IPS DF 6.9 (cell line): ENCODE data around the gene ZMIZ1.

Source experiments
- DNase-seq: peaks from one replicate; pipeline ENCODE4 v3.0.0-alpha.2; 2013; ENCODE audit warnings: low read depth, low spot score
- H3K27ac ChIP-seq: one replicate; pipeline ENCODE4 v1.5.1; 2013; ENCODE audit warnings: low read length, control low read depth
- H3K27me3 ChIP-seq: 2 replicates; pipeline ENCODE4 v1.6.1; 2013; ENCODE audit warnings: mild to moderate bottlenecking, low read length; ENCODE audit not compliant: control insufficient read depth, insufficient read depth
- H3K36me3 ChIP-seq: 2 replicates; pipeline ENCODE4 v1.6.1; 2013; ENCODE audit warnings: low read length; ENCODE audit not compliant: control insufficient read depth, insufficient read depth
- H3K4me1 ChIP-seq: 2 replicates; pipeline ENCODE4 v1.6.1; 2013; ENCODE audit warnings: low read length; ENCODE audit not compliant: control insufficient read depth, insufficient read depth
- H3K4me3 ChIP-seq: 2 replicates; pipeline ENCODE4 v1.5.1; 2013; ENCODE audit warnings: mild to moderate bottlenecking, low read length
- H3K9me3 ChIP-seq: 2 replicates; pipeline ENCODE4 v1.6.1; 2013; ENCODE audit warnings: low read length, inconsistent platforms; ENCODE audit not compliant: control insufficient read depth, insufficient read depth
- WGBS: extraction: QIAGEN DNeasy Blood & Tissue Kit; methylation state at CpG from one replicate; pipeline ENCODE4 v1.1.7; 2013; ENCODE audit warnings: mixed read lengths, missing lambda C conversion rate; ENCODE audit not compliant: insufficient read length, insufficient coverage; 5-methylcytosine and 5-hydroxymethylcytosine counted together

Gene ZMIZ1

GRCh38 chr10:79060641-79061255 is 8.0 kb upstream of the ZMIZ1 start:
- H3K4me3 ChIP-seq = no peak overlapping the region
- H3K27me3 ChIP-seq = no peaks in the 10 kb centered on the region
- no peaks in the 10 kb centered on the region for H3K36me3 ChIP-seq
- WGBS = no CpG with 5 or more reads among the region's 7 CpGs
- no peak for DNase-seq
- peaks cover 6% of the 10 kb centered on the region for H3K4me1 ChIP-seq
- no peaks in the 10 kb centered on the region for H3K9me3 ChIP-seq
- no peak overlapping the region for H3K27ac ChIP-seq

- no peaks in the 10 kb centered on the region for H3K36me3 ChIP-seq
- DNase-seq = no peak
- peaks cover 6% of the 10 kb centered on the region; the same call in 1 of the 2 replicates for H3K4me1 ChIP-seq
- no peak overlapping the region for H3K27ac ChIP-seq
- WGBS = no CpG with 5 or more reads among the region's 14 CpGs
- no peaks in the 10 kb centered on the region for H3K9me3 ChIP-seq
- no peaks in the 10 kb centered on the region for H3K27me3 ChIP-seq
- H3K4me3 ChIP-seq = no peak overlapping the region
Observed at GRCh38 chr10:79061441-79062315, 7.1 kb upstream of the ZMIZ1 start.

DNA sequence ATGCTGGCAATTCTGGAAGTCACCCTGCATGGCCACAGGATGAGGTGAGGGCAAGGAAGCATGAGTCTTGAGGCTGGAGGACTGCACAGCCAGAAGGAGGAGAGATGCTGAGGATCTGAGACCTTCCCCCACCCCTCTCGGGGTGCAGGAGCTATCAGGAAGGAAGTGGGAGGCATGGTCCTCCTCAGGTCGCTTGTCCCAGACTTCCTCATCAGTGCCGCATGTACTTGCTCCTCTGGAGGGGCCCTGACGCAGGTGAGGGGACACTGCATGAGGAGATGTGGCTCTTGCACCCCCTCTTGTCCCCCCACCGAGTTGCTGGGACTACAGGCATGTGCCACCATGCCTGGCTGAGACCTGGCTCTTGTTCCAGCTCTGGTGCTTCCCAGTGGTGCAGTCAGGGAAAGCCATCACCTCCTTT is 5.7 kb upstream of the ZMIZ1 start:
- H3K36me3 ChIP-seq = no peaks in the 10 kb centered on the region
- no peak overlapping the region for H3K4me3 ChIP-seq
- no peaks in the 10 kb centered on the region for H3K9me3 ChIP-seq
- no peaks in the 10 kb centered on the region; the same call in 1 of the 2 replicates for H3K27me3 ChIP-seq
- peaks cover 6% of the 10 kb centered on the region; the same call in 1 of the 2 replicates for H3K4me1 ChIP-seq
- no peak overlapping the region for H3K27ac ChIP-seq
- DNase-seq = no peak
- no CpG with 5 or more reads among the region's 5 CpGs for WGBS

DNA sequence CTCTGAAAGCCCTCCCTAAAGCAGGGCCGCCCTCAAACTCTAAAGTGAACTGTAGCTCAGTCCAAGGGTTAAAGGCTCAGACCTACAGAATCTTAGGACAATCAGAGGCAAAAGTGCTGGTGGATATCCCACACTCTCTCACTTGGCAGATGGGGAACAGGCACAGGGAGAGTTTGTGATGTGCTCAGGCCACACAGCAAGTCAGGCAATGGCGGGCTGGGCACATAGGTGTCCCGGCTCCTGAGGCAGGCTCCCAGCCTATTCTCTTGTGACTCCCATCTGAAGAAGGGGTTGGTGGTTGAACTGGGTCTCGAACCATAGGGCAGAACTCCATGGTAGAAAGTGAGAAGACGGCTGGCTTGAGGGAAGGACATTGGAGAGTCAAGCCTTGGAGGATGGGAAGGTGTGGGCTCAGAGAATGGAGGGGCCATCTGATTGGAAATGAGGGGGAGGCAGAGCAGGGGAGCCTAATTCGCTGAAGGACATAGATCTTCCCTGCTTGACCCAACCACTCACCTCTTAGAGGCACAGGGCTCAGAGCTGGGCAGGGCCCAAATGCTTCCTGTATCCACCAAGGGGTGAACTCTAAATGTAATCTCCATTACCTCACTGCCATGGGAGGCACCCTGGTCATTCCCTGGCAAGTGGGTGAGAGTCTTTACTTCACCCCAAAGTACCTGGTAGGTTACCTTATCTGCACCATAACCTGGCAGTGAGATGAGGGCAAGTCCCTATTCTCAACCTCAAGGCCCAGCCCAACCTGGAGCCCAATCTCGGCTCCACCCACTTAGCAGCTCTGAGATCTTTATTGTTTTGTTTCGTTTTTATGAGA is 4.9 kb upstream of the ZMIZ1 start:
- Histone ChIP-seq H3K27me3 (no peaks in the 10 kb centered on the region; the same call in 1 of the 2 replicates), H3K9me3 (no peaks in the 10 kb centered on the region), H3K36me3 (no peaks in the 10 kb centered on the region), H3K4me3 (no peak overlapping the region), H3K27ac (no peak overlapping the region), H3K4me1 (peaks cover 6% of the 10 kb centered on the region; the same call in 1 of the 2 replicates)
- WGBS = no CpG with 5 or more reads among the region's 8 CpGs
- no peak for DNase-seq

DNA sequence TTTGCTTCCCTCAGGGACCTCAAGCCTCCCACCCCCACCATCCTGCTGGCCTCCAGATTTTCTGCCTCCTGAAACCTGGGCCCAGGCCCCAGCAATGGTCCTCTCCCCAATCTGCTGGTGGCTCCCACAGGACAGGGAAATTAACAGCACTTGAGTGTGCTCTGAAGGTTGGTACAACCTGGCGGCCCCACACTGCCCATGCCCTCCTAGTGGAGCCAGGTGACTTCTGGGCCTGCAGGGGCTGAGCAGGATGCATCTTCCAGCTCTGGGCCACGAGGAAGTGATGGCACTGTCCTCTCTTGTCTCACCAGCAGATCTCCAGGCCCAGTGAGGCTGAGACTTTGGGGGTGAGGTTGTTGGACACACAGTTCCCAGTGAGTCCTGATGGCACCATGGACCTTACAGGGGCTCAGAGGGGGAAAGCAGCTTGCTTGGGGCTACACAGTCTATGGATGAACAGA is 3.6 kb upstream of the ZMIZ1 start:
- Histone ChIP-seq H3K4me3 (no peak overlapping the region), H3K9me3 (no peaks in the 10 kb centered on the region), H3K27me3 (no peaks in the 10 kb centered on the region; the same call in 1 of the 2 replicates), H3K27ac (no peak overlapping the region), H3K4me1 (peaks cover 6% of the 10 kb centered on the region; the same call in 1 of the 2 replicates), H3K36me3 (no peaks in the 10 kb centered on the region)
- WGBS = no CpG with 5 or more reads among the region's 2 CpGs
- DNase-seq = no peak

DNA sequence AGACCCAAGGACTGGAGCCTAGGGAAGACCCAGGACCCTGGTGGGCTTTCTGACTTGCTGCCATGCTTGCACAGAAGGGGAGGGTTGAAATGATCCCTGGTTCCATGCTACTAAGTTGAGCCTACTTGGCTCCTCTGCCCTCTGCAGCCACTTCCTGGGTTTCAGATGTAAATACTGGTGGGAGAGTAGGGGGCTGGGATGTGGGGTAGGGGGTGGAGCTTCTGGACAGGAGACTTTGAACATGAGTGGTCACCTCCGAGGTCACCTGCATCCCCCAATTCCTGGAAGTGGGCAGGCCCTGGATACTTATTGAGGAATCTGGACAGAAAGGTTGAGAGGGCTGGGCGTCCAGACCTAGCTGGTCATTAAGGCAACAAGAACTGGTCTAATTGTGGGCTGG is 2.9 kb upstream of the ZMIZ1 start:
- no peak for DNase-seq
- no peak overlapping the region for H3K4me3 ChIP-seq
- no peaks in the 10 kb centered on the region for H3K9me3 ChIP-seq
- H3K4me1 ChIP-seq = peaks cover 6% of the 10 kb centered on the region; the same call in 1 of the 2 replicates
- H3K27me3 ChIP-seq = no peaks in the 10 kb centered on the region; the same call in 1 of the 2 replicates
- no peak overlapping the region for H3K27ac ChIP-seq
- WGBS = no CpG with 5 or more reads among the region's 2 CpGs
- H3K36me3 ChIP-seq = no peaks in the 10 kb centered on the region

DNA sequence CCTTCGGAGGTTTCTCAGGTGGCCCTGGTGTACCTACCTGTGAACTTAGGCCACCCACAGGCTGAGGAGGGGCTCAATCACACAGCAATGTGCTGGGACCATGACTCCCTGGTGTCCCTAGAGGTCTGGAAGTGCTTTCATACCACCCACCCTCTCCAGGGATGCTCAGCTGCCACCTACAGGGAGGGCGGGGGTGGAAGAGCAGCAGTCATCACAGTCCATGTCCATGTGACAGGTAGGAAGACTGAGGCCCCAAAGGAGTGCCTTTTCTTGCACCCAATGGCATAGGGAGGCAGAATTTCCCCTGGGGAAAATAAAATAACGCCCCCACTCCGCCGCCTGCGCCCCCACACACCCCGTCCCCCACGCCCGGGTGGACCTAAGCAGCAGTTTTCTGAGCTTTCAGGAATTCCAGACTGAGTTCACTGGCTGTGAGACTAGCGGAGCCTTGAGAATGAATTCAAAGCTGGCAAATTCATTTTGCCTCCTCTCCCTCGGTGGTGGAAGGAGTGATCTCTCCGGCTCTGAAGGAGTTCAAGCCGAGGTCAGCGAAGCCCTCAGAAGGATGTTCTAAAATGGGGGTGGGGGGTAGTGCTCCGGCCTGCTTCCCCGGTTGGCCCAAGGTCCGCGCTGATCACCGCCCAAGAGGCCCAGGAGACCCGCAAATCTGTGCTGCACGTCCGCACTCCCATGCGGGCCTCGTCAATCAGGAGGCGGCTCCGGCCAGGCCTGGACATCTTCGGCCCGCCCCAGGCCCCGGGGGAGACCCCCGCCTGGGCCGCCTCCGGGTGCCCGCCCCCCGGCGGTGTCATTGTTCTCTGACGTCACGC is 2.1 kb upstream of the ZMIZ1 start:
- Histone ChIP-seq H3K4me3 (peak overlapping the region; percentile 36; the same call in 1 of the 2 replicates), H3K9me3 (no peaks in the 10 kb centered on the region), H3K36me3 (no peaks in the 10 kb centered on the region), H3K27ac (no peak overlapping the region), H3K4me1 (peaks cover 8% of the 10 kb centered on the region; the same call in 1 of the 2 replicates), H3K27me3 (no peaks in the 10 kb centered on the region; the same call in 1 of the 2 replicates)
- no peak for DNase-seq
- no CpG with 5 or more reads among the region's 37 CpGs for WGBS

DNA sequence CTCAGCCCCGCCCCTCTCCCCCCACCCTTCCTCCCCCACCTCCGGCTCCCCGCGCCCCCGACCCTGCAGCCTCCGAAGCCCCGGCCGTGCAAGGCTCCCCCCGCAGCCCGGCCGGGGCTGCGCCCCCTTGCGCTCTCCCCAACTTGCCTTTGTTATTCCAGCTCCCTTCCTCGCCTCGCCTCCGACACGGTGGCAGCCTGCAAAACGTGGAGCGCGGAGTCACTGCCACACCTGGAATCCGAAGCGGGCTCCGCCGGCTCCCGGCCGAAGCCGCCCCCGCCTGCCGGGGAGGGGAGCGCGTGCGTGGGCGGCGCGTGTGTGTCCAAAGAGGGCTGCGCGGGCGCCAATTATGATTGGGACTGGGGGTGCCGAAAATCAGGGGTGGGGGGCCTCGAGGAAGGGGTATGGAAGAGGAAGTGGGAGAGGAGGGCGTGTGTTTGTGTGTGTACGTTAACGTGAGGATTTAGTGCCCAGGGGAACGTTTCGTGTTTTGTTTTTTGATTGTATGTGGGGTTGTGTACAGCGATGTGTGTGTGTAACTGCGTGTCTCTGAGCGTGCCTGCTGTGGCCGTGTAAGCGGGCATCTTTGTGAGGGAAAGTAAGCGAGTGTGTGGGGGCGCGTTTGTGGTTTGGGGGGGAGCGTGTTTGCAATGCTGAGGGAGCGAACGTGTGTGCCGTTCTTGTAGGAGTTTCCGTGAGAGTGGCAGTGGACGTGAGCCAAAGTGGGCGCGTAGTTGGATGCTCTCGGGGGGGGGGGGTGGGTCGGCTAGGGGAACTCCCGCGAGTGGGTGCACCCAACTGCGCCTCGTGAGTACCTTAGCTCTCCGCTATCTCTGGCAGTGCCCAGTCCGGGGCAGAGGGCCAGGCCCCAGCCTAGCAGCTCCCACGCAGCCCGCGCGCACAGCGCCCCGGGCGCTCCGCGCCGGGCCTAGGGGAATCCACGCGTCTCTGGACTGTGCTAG is 1.2 kb upstream of the ZMIZ1 start:
- peaks cover 13% of the 10 kb centered on the region; the same call in 1 of the 2 replicates for H3K4me1 ChIP-seq
- peak overlapping the region; percentile 87; the same call in 1 of the 2 replicates for H3K4me3 ChIP-seq
- no peaks in the 10 kb centered on the region for H3K36me3 ChIP-seq
- H3K27me3 ChIP-seq = no peaks in the 10 kb centered on the region; the same call in 1 of the 2 replicates
- WGBS = no CpG with 5 or more reads among the region's 81 CpGs
- peak; percentile 89 for DNase-seq
- no peaks in the 10 kb centered on the region for H3K9me3 ChIP-seq
- no peak overlapping the region for H3K27ac ChIP-seq

- Histone ChIP-seq H3K9me3 (no peaks in the 10 kb centered on the region), H3K27me3 (no peaks in the 10 kb centered on the region; the same call in none of the 2 replicates), H3K36me3 (no peaks in the 10 kb centered on the region), H3K27ac (no peak overlapping the region), H3K4me3 (peak overlapping the region; percentile 87; the same call in 1 of the 2 replicates), H3K4me1 (peaks cover 18% of the 10 kb centered on the region)
- no CpG with 5 or more reads among the region's 17 CpGs for WGBS
- DNase-seq = no peak
Observed at GRCh38 chr10:79068203-79068561, 584 bp upstream of the ZMIZ1 start.
